Measurements from ENCODE around the gene KLRF2. TPM values are rescaled to one million over a fixed set of nuclear protein-coding genes. Genes with fewer than 3 reads are reported as not detected.

KLRF2 gene
- total RNA-seq, 1 donor from 2014 or later, result not detected

- H3K36me3 Mint-ChIP-seq (ENCODE audit: low read depth, unreplicated experiment), result no peaks in the 10 kb centered on the region
Observed at GRCh38 chr12:9899209-9899608, 17.9 kb downstream of the KLRF2 start.

GRCh38 chr12:9900930-9901329 is 19.6 kb downstream of the KLRF2 start:
- DNase-seq (ENCODE audit: low spot score), result no peak
- Mint-ChIP-seq H3K4me3 (ENCODE audit: unreplicated experiment) (no peak overlapping the region), H3K4me1 (ENCODE audit: unreplicated experiment) (no peaks in the 10 kb centered on the region), H3K9me3 (ENCODE audit: unreplicated experiment) (no peaks in the 10 kb centered on the region), H3K27ac (ENCODE audit: unreplicated experiment) (no peak overlapping the region), H3K36me3 (ENCODE audit: low read depth, unreplicated experiment) (no peaks in the 10 kb centered on the region), H3K27me3 (ENCODE audit: unreplicated experiment) (peaks cover 1% of the 10 kb centered on the region)
- TF ChIP-seq, protein P1, sequence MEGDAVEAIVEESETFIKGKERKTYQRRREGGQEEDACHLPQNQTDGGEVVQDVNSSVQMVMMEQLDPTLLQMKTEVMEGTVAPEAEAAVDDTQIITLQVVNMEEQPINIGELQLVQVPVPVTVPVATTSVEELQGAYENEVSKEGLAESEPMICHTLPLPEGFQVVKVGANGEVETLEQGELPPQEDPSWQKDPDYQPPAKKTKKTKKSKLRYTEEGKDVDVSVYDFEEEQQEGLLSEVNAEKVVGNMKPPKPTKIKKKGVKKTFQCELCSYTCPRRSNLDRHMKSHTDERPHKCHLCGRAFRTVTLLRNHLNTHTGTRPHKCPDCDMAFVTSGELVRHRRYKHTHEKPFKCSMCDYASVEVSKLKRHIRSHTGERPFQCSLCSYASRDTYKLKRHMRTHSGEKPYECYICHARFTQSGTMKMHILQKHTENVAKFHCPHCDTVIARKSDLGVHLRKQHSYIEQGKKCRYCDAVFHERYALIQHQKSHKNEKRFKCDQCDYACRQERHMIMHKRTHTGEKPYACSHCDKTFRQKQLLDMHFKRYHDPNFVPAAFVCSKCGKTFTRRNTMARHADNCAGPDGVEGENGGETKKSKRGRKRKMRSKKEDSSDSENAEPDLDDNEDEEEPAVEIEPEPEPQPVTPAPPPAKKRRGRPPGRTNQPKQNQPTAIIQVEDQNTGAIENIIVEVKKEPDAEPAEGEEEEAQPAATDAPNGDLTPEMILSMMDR (IDR thresholded peaks at IDR 0.05; ENCODE audit: unreplicated experiment), result no peak

More at GRCh38 chr12:9899209-9899608, 17.9 kb downstream of the KLRF2 start:
- H3K27ac Mint-ChIP-seq (ENCODE audit: unreplicated experiment), result no peak overlapping the region
- H3K9me3 Mint-ChIP-seq (ENCODE audit: unreplicated experiment), result no peaks in the 10 kb centered on the region
- DNase-seq (ENCODE audit: low spot score), result no peak
- TF ChIP-seq, protein P1 (IDR thresholded peaks at IDR 0.05; ENCODE audit: unreplicated experiment), result no peak
- no peak overlapping the region for H3K4me3 Mint-ChIP-seq (ENCODE audit: unreplicated experiment)
- peaks cover 1% of the 10 kb centered on the region for H3K27me3 Mint-ChIP-seq (ENCODE audit: unreplicated experiment)
- H3K4me1 Mint-ChIP-seq (ENCODE audit: unreplicated experiment), result no peaks in the 10 kb centered on the region

GRCh38 chr12:9902539-9903228 is 21.4 kb downstream of the KLRF2 start:
- TF ChIP-seq, protein P1 (IDR thresholded peaks at IDR 0.05; ENCODE audit: unreplicated experiment), result no peak
- peaks cover 1% of the 10 kb centered on the region for H3K27me3 Mint-ChIP-seq (ENCODE audit: unreplicated experiment)
- no peak overlapping the region for H3K27ac Mint-ChIP-seq (ENCODE audit: unreplicated experiment)
- H3K9me3 Mint-ChIP-seq (ENCODE audit: unreplicated experiment), result no peaks in the 10 kb centered on the region
- no peaks in the 10 kb centered on the region for H3K4me1 Mint-ChIP-seq (ENCODE audit: unreplicated experiment)
- no peak overlapping the region for H3K4me3 Mint-ChIP-seq (ENCODE audit: unreplicated experiment)
- H3K36me3 Mint-ChIP-seq (ENCODE audit: low read depth, unreplicated experiment), result no peaks in the 10 kb centered on the region
- no peak for DNase-seq (ENCODE audit: low spot score)

DNA sequence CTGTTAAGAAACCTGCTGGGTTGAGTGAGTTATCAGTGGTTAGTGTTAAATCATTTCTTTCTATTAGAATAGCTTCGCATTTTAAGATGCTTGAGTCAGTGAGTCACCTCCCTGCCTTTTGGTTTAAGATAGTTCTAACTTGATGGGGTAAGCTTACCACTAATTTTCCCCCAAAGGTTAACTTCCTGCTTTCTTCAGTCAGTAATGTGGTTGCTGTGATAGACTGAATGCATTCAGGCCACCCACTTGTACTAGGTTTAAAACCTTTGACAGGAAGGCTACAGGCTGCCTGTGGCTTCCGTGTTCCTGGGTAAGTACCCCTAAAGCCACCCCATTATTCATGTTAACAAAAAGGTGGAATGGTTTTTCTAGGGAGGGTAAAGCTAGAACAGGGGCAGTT is 25.6 kb downstream of the KLRF2 start:
- H3K27me3 Mint-ChIP-seq (ENCODE audit: unreplicated experiment), result peaks cover under 1% of the 10 kb centered on the region
- H3K4me3 Mint-ChIP-seq (ENCODE audit: unreplicated experiment), result no peak overlapping the region
- peaks cover 18% of the 10 kb centered on the region for H3K9me3 Mint-ChIP-seq (ENCODE audit: unreplicated experiment)
- no peak for DNase-seq (ENCODE audit: low spot score)
- peaks cover 22% of the 10 kb centered on the region for H3K36me3 Mint-ChIP-seq (ENCODE audit: low read depth, unreplicated experiment)
- no peaks in the 10 kb centered on the region for H3K4me1 Mint-ChIP-seq (ENCODE audit: unreplicated experiment)
- TF ChIP-seq, protein P1 (IDR thresholded peaks at IDR 0.05; ENCODE audit: unreplicated experiment), result no peak
- no peak overlapping the region for H3K27ac Mint-ChIP-seq (ENCODE audit: unreplicated experiment)

GRCh38 chr12:9907769-9908168 is 26.5 kb downstream of the KLRF2 start:
- no peak overlapping the region for H3K4me3 Mint-ChIP-seq (ENCODE audit: unreplicated experiment)

More at GRCh38 chr12:9907769-9908168, 26.5 kb downstream of the KLRF2 start:
- no peak for DNase-seq (ENCODE audit: low spot score)
- Mint-ChIP-seq H3K36me3 (ENCODE audit: low read depth, unreplicated experiment) (peaks cover 27% of the 10 kb centered on the region), H3K27me3 (ENCODE audit: unreplicated experiment) (peaks cover 3% of the 10 kb centered on the region), H3K4me1 (ENCODE audit: unreplicated experiment) (peaks cover 2% of the 10 kb centered on the region), H3K9me3 (ENCODE audit: unreplicated experiment) (peaks cover 19% of the 10 kb centered on the region), H3K27ac (ENCODE audit: unreplicated experiment) (no peak overlapping the region)
- TF ChIP-seq, protein P1 (IDR thresholded peaks at IDR 0.05; ENCODE audit: unreplicated experiment), result no peak

Measured in endothelial cell (in vitro differentiated cells).